Measurements from ENCODE around the gene UGT1A9. TPM values are rescaled to one million over a fixed set of nuclear protein-coding genes. Genes with fewer than 3 reads are reported as not detected.

The UGT1A9 gene
- polyA plus RNA-seq, 1 donor (not counting 4 experiments of a cell fraction or from before 2014, with no cell fraction given): not detected

GRCh38 chr2:233758849-233759248 lies 87.2 kb downstream of the UGT1A9 start:
- Histone ChIP-seq H3K9me3 (ENCODE audit: control insufficient read depth, low read depth, low read length) (no peaks in the 10 kb centered on the region), H3K27me3 (ENCODE audit: control insufficient read depth, extremely low read depth, insufficient read depth, low read length) (no peaks in the 10 kb centered on the region), H3K4me1 (ENCODE audit: control insufficient read depth, extremely low read depth, insufficient read depth, low read length) (peaks cover 24% of the 10 kb centered on the region), H3K4me2 (ENCODE audit: control insufficient read depth, extremely low read depth, insufficient read depth, low read depth, low read length) (no peak overlapping the region), H3K9ac (ENCODE audit: control insufficient read depth, extremely low read depth, insufficient read depth, low read length) (no peak overlapping the region), H3K79me2 (ENCODE audit: control insufficient read depth, insufficient read depth, low read length) (peaks cover 5% of the 10 kb centered on the region), H3K36me3 (ENCODE audit: control insufficient read depth in 2 of 2, extremely low read depth in 1 of 2, insufficient read depth in 2 of 2, low read length in 2 of 2) (peaks cover 2 to 3% of the 10 kb centered on the region in 2 experiments), H2AFZ (ENCODE audit: control insufficient read depth, low read length) (no peak overlapping the region), H3K4me3 (ENCODE audit: control insufficient read depth in 2 of 3, extremely low read depth in 1 of 3, insufficient read depth in 2 of 3, low read depth in 1 of 3, low read length in 3 of 3) (no peak overlapping the region), H3K9me1 (ENCODE audit: control insufficient read depth, extremely low read depth, insufficient read depth, low read length) (no peaks in the 10 kb centered on the region), H4K20me1 (ENCODE audit: control insufficient read depth, extremely low read depth, insufficient read depth, low read length) (no peaks in the 10 kb centered on the region), H3K27ac (ENCODE audit: control insufficient read depth, insufficient read depth, low read length) (no peak overlapping the region)
- DNase-seq (ENCODE audit: low read depth, low spot score) (no peak), FAIRE-seq (no peak)
- TF ChIP-seq CTCF (optimal IDR thresholded peaks at IDR 0.05 in 1 of 3, IDR thresholded peaks at IDR 0.05 in 1 of 3, conservative IDR thresholded peaks at IDR 0.05 in 1 of 3; ENCODE audit: extremely low read depth in 1 of 3, insufficient read depth in 2 of 3, low read length in 3 of 3) (no peak), EZH2 (IDR thresholded peaks at IDR 0.05; ENCODE audit: low read length) (no peak)
- dilution Hi-C loops (cut with MboI; ENCODE audit: extremely low pct_ligation_motif_present, low sequenced_read_pairs): no loop called here

- TF ChIP-seq CTCF (optimal IDR thresholded peaks at IDR 0.05 in 1 of 3, IDR thresholded peaks at IDR 0.05 in 1 of 3, conservative IDR thresholded peaks at IDR 0.05 in 1 of 3; ENCODE audit: extremely low read depth in 1 of 3, insufficient read depth in 2 of 3, low read length in 3 of 3) (no peak), EZH2 (IDR thresholded peaks at IDR 0.05; ENCODE audit: low read length) (no peak)
- H3K79me2 ChIP-seq (ENCODE audit: control insufficient read depth, insufficient read depth, low read length): peaks cover 9% of the 10 kb centered on the region
- H3K36me3 ChIP-seq (ENCODE audit: control insufficient read depth in 2 of 2, extremely low read depth in 1 of 2, insufficient read depth in 2 of 2, low read length in 2 of 2): peaks cover 0 to 1% of the 10 kb centered on the region in 2 experiments
- no peak within 1 kb of the TSS for H2AFZ ChIP-seq (ENCODE audit: control insufficient read depth, low read length)
- H3K9ac ChIP-seq (ENCODE audit: control insufficient read depth, extremely low read depth, insufficient read depth, low read length): no peak within 1 kb of the TSS
- no peak for DNase-seq (ENCODE audit: low read depth, low spot score)
- H3K4me3 ChIP-seq (ENCODE audit: control insufficient read depth in 2 of 3, extremely low read depth in 1 of 3, insufficient read depth in 2 of 3, low read depth in 1 of 3, low read length in 3 of 3): no peak within 1 kb of the TSS
- peak within 1 kb of the TSS; percentile 80 for H3K4me2 ChIP-seq (ENCODE audit: control insufficient read depth, extremely low read depth, insufficient read depth, low read depth, low read length)
- H3K4me1 ChIP-seq (ENCODE audit: control insufficient read depth, extremely low read depth, insufficient read depth, low read length): peaks cover 34% of the 10 kb centered on the region
- no peaks in the 10 kb centered on the region for H3K9me3 ChIP-seq (ENCODE audit: control insufficient read depth, low read depth, low read length)
- no peaks in the 10 kb centered on the region for H3K27me3 ChIP-seq (ENCODE audit: control insufficient read depth, extremely low read depth, insufficient read depth, low read length)
- H3K9me1 ChIP-seq (ENCODE audit: control insufficient read depth, extremely low read depth, insufficient read depth, low read length): no peaks in the 10 kb centered on the region
- peak within 1 kb of the TSS; percentile 0 for H3K27ac ChIP-seq (ENCODE audit: control insufficient read depth, insufficient read depth, low read length)
- no peak for FAIRE-seq
- no peaks in the 10 kb centered on the region for H4K20me1 ChIP-seq (ENCODE audit: control insufficient read depth, extremely low read depth, insufficient read depth, low read length)
- dilution Hi-C loops (cut with MboI; ENCODE audit: extremely low pct_ligation_motif_present, low sequenced_read_pairs): no loop called here
These were observed 88.3 kb downstream of the UGT1A9 start, which contains the start of gene UGT1A1 for GRCh38 chr2:233760043-233760442. UGT1A1 (plus strand) TSS chr2:233760270; CDS start chr2:233760288, 18 bp downstream.

All from keratinocyte (primary cell).